HEK293 (cell line): ENCODE data around the gene LCN12.

Experiments
- CTCF ChIP-seq: fragments of 450-650 bp; formaldehyde crosslinking; IDR thresholded peaks from 2 replicates; pipeline ENCODE4 v1.5.1; 2016; ENCODE audit warnings: missing biosample characterization, missing genetic modification characterization
- ELK4 ChIP-seq: IDR thresholded peaks from 2 replicates; pipeline ENCODE4 v1.6.1; 2011; ENCODE audit warnings: mild to moderate bottlenecking, low read depth, low read length, borderline replicate concordance
- KLF16 ChIP-seq: fragments of 450-650 bp; formaldehyde crosslinking; IDR thresholded peaks from 2 replicates; pipeline ENCODE4 v1.5.1; 2017; ENCODE audit warnings: missing biosample characterization, missing genetic modification characterization
- ZNF324 ChIP-seq: fragments of 450-650 bp; formaldehyde crosslinking; IDR thresholded peaks from 2 replicates; pipeline ENCODE4 v1.5.1; 2016; ENCODE audit warnings: missing biosample characterization, missing genetic modification characterization
- ZNF37A ChIP-seq: fragments of 450-650 bp; IDR thresholded peaks from 2 replicates; pipeline ENCODE4 v1.5.1; 2018; ENCODE audit warnings: missing biosample characterization, missing genetic modification characterization
- ZNF704 ChIP-seq: fragments of 450-650 bp; formaldehyde crosslinking; IDR thresholded peaks from 2 replicates; pipeline ENCODE4 v1.5.1; 2016; ENCODE audit warnings: missing biosample characterization, missing genetic modification characterization
- TF ChIP-seq, protein P1 (sequence below): fragments of 450-650 bp; IDR thresholded peaks from 2 replicates; pipeline ENCODE4 v1.5.1; 2018; ENCODE audit warnings: missing biosample characterization, mild to moderate bottlenecking, missing genetic modification characterization
- TF ChIP-seq, protein P2 (sequence below): fragments of 450-650 bp; formaldehyde crosslinking; IDR thresholded peaks from 2 replicates; pipeline ENCODE4 v1.5.1; 2016; ENCODE audit warnings: missing biosample characterization, missing genetic modification characterization

GRCh38 chr9:136942112-136942880, 9.8 kb upstream of the LCN12 start:
- TF ChIP-seq, protein P1, sequence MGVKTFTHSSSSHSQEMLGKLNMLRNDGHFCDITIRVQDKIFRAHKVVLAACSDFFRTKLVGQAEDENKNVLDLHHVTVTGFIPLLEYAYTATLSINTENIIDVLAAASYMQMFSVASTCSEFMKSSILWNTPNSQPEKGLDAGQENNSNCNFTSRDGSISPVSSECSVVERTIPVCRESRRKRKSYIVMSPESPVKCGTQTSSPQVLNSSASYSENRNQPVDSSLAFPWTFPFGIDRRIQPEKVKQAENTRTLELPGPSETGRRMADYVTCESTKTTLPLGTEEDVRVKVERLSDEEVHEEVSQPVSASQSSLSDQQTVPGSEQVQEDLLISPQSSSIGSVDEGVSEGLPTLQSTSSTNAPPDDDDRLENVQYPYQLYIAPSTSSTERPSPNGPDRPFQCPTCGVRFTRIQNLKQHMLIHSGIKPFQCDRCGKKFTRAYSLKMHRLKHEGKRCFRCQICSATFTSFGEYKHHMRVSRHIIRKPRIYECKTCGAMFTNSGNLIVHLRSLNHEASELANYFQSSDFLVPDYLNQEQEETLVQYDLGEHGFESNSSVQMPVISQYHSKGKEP (tag by site-specific recombination), result no peak
- TF ChIP-seq ZNF37A (tag by site-specific recombination), result no peak
- no peak for TF ChIP-seq CTCF (tag by site-specific recombination)
- TF ChIP-seq, protein P2, sequence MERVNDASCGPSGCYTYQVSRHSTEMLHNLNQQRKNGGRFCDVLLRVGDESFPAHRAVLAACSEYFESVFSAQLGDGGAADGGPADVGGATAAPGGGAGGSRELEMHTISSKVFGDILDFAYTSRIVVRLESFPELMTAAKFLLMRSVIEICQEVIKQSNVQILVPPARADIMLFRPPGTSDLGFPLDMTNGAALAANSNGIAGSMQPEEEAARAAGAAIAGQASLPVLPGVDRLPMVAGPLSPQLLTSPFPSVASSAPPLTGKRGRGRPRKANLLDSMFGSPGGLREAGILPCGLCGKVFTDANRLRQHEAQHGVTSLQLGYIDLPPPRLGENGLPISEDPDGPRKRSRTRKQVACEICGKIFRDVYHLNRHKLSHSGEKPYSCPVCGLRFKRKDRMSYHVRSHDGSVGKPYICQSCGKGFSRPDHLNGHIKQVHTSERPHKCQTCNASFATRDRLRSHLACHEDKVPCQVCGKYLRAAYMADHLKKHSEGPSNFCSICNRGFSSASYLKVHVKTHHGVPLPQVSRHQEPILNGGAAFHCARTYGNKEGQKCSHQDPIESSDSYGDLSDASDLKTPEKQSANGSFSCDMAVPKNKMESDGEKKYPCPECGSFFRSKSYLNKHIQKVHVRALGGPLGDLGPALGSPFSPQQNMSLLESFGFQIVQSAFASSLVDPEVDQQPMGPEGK, result no peak
- no peak for TF ChIP-seq ELK4
- TF ChIP-seq ZNF704 (tag by site-specific recombination), result no peak
- TF ChIP-seq KLF16 (tag by site-specific recombination), result no peak
- no peak for TF ChIP-seq ZNF324 (tag by site-specific recombination)
